ENCODE results near the gene WDPCP. TPM values are rescaled to one million over a fixed set of nuclear protein-coding genes. Genes with fewer than 3 reads are reported as not detected.

WDPCP gene
- total and polyA plus RNA-seq, 2 of the 4 experiments (the other 2 are of a cell fraction): 2.2 to 10.2 TPM

- peaks cover 29% of the 10 kb centered on the region for H3K9me3 ChIP-seq (ENCODE audit: control insufficient read depth, insufficient read depth, low read length)
- no peak overlapping the region for H2AK9ac ChIP-seq (replicated peaks; ENCODE audit: low read depth, low read length, poor library complexity)
- intact Hi-C loops (cut with micrococcal nuclease): no loop called here
- H4K20me1 ChIP-seq (ENCODE audit: insufficient read depth, low read length): no peaks in the 10 kb centered on the region
- H3K27me3 ChIP-seq (ENCODE audit: control insufficient read depth, insufficient read depth, low read length): no peaks in the 10 kb centered on the region
- H2AK5ac ChIP-seq (ENCODE audit: low read depth, low read length): no peak overlapping the region
- TF ChIP-seq CEBPB (IDR thresholded peaks at IDR 0.05; ENCODE audit: low read depth, low read length): no peak
- no peak for TF ChIP-seq CHD1 (IDR thresholded peaks at IDR 0.05; ENCODE audit: low read depth, low read length)
- no peak for TF ChIP-seq SMC3 (IDR thresholded peaks at IDR 0.05; ENCODE audit: low read depth, low read length)
- no peak for TF ChIP-seq NFE2L2 (IDR thresholded peaks at IDR 0.05; ENCODE audit: low read depth, low read length)
- TF ChIP-seq MAFK (IDR thresholded peaks at IDR 0.05; ENCODE audit: low read depth, low read length): no peak
- TF ChIP-seq POLR2A (IDR thresholded peaks at IDR 0.05; ENCODE audit: low read depth, low read length): no peak
- TF ChIP-seq CTCF (conservative IDR thresholded peaks at IDR 0.05; ENCODE audit: low read depth, low read length): no peak
- TF ChIP-seq RFX5 (IDR thresholded peaks at IDR 0.05; ENCODE audit: low read depth, low read length): no peak
- TF ChIP-seq RAD21 (IDR thresholded peaks at IDR 0.05; ENCODE audit: low read length): no peak
- TF ChIP-seq BHLHE40 (IDR thresholded peaks at IDR 0.05; ENCODE audit: low read depth, low read length): no peak
- no peak for TF ChIP-seq MXI1 (IDR thresholded peaks at IDR 0.05; ENCODE audit: borderline replicate concordance, low read depth, low read length)
- TF ChIP-seq USF2 (IDR thresholded peaks at IDR 0.05; ENCODE audit: low read depth, low read length): no peak
- TF ChIP-seq ELK1 (IDR thresholded peaks at IDR 0.05; ENCODE audit: borderline replicate concordance, low read depth, low read length): no peak
- no peak overlapping the region for H2BK5ac ChIP-seq (ENCODE audit: low read depth, low read length, poor library complexity, severe bottlenecking)
- H3K4me1 ChIP-seq (ENCODE audit: control insufficient read depth, insufficient read depth, low read length): no peaks in the 10 kb centered on the region
- no peak overlapping the region for H3K18ac ChIP-seq (ENCODE audit: low read depth, low read length)
- CTCF ChIA-PET: no interaction called here
- H2BK20ac ChIP-seq (ENCODE audit: low read depth, low read length): no peak overlapping the region
- H3K4ac ChIP-seq (ENCODE audit: low read depth, low read length): no peak overlapping the region
- no peak overlapping the region for H4K8ac ChIP-seq (ENCODE audit: low read depth in 2 of 2, low read length in 2 of 2)
- no peak overlapping the region for H4K5ac ChIP-seq (ENCODE audit: low read depth, low read length)
- H4K91ac ChIP-seq (ENCODE audit: insufficient read depth, low read depth, low read length): no peak overlapping the region
- in situ Hi-C loops (cut with MboI; ENCODE audit: low sequenced_read_pairs): no loop called here
- WGBS, 2 experiments (ENCODE audit: extremely low coverage in 2 of 2, insufficient read length in 1 of 2): no CpG with 5 or more reads among the region's 1 CpG
- no peak overlapping the region for H2AFZ ChIP-seq (replicated peaks; ENCODE audit: low read length, poor library complexity)
- H3K27ac ChIP-seq (ENCODE audit: insufficient read depth, low read length): no peak overlapping the region
- H3K56ac ChIP-seq (ENCODE audit: extremely low read depth, insufficient read depth, low read length): no peak overlapping the region
- no peak overlapping the region for H3K4me3 ChIP-seq (ENCODE audit: insufficient read depth, low read depth, low read length)
- no peaks in the 10 kb centered on the region for H3K36me3 ChIP-seq (ENCODE audit: control insufficient read depth, insufficient read depth, low read length)
- H3K23ac ChIP-seq (ENCODE audit: low read depth, low read length): no peak overlapping the region
- DNase-seq (no peak), ATAC-seq (ENCODE audit: low read depth) (no peak)
- POLR2A ChIA-PET (ENCODE audit: unreplicated experiment): no interaction called here
- H3K14ac ChIP-seq (replicated peaks; ENCODE audit: low read depth, low read length): no peak overlapping the region
- no peak overlapping the region for H3K9ac ChIP-seq (ENCODE audit: low read depth, low read length)
- H2BK120ac ChIP-seq (ENCODE audit: low read depth, low read length): no peak overlapping the region
- H3K9me1 ChIP-seq (ENCODE audit: insufficient read depth, low read length): no peaks in the 10 kb centered on the region
- no peaks in the 10 kb centered on the region for H3K79me1 ChIP-seq (ENCODE audit: low read depth in 1 of 2, low read length in 2 of 2)
- no TSS peak for BruUV-seq (replicated peaks)
- no peak overlapping the region for H3K4me2 ChIP-seq (ENCODE audit: low read depth, low read length)
- dilution Hi-C loops (cut with HindIII; ENCODE audit: low sequenced_read_pairs, unreplicated experiment): no loop called here
- no peak overlapping the region for H2BK15ac ChIP-seq (ENCODE audit: low read depth, low read length)
Measured at GRCh38 chr2:63301481-63301880, 286.8 kb downstream of the WDPCP start.

Data from IMR-90 (cell line).